HT-29 (cell line): ENCODE data around the gene USP32. TPM values are rescaled to one million over a fixed set of nuclear protein-coding genes. Genes with fewer than 3 reads are reported as not detected.

ENCODE experiments used
- DNase-seq: peaks from one replicate; pipeline ENCODE4 v3.0.0-alpha.2; 2015; ENCODE audit warnings: low spot score
- small RNA-seq: library from RNA; depleted of rRNA; stranded (forward); fragments of <200 nt; gene quantifications from one replicate; pipeline ENCODE3, GENCODE V24; 2014
- total RNA-seq: library from RNA; depleted of rRNA; stranded (reverse); fragments of >200 nt; shearing (Covaris generic); gene quantifications from 2 replicates; pipeline ENCODE4 v1.2.3, GENCODE V29; 2014; rRNA removed

USP32 gene
- total RNA-seq, 1 experiment from 2014 or later, result 24.6 TPM

DNA sequence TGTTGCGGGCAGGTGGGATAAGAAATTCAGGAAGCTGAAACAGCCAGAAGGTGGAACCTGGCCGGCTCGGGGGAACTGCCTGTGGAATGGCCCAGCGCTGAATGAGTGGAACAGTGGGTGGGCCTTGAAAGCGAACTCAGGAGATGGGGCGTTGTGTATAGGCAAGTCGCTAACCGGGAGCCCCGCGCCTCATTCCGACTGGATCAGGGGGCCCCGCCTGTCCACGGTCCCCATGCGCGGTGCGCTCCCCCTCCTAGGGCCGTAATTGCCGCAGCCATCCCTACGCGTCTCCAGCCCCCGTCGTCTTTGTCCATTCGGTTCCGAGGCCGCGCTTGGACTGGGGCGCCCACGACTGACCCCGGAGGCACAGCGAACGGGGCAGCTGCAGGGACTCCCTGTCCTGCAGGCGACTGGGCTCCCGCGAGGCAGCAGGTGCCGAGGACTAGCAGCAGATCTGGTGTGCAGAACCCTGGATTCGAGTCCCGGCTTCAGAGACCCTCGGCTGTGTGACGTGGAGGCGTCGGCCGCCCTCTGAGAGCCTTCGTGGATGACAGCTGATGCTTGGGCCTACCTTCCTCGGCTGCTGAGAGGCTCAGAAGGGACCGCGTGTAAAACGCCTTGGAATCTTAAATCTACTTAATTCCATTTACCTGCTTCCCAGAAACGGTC lies 253.0 kb downstream of the USP32 start:
- DNase-seq, result no peak

DNA sequence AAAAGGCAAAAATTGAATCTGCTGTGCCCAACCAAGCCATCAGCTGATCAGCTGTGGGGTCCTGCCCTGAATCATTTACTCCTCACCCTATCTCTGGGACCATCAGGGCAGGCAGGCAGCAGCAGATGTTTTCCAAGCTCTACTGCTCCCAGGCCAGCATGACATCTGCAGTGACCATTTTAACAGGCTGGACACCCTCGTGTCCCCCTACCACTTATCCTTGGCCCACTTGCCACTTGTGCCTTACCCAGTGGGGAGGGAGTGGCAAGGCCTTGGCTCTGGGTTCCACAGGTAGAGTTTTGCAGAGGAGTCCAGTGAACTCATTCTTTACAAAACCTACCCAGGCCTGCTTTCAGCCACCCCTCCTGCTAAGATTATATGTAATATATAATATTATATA lies 254.2 kb downstream of the USP32 start:
- DNase-seq, result no peak

- no peak for DNase-seq
These were observed 255.8 kb downstream of the USP32 start for GRCh38 chr17:60135951-60136666.

DNA sequence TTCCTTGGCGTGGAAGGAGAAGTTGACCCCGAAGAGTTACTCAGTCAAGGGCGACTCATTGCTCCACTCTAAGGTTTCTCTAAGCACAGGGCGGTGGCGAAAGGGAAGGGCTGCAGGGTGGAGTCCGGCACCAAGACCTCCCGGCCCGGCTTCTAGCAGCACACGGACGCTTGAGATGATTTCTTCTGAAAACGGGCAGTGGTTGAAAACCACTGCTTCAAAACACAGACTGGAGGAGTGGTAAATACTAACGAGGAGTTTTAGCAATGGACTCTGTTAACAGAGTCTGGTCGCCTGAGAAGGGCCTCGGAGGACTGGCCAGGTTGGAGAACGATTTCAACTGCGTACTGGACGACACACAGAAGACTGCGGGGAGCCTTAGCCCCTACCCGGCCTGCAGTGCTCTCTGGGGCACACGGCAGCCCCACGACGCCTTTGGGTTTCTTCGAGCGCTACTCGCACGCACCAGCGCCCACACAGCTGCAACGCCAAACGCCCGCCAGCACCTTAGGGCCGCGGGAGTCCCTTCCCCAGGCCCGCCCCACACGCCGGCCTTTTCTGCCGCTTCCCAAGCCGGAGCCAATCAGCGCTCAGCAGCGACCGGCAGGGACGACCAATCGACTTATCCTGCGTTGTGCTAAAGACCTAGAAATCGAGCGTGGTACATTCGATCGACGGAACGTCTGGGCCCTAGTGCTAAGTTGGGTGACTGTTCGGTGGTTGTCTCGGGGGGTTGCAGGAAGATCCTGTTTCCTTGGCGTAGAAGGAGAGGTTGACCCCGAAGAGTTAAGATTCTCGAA lies 256.6 kb downstream of the USP32 start:
- DNase-seq, result peak; percentile 62

- DNase-seq, result no peak
These were observed 257.4 kb downstream of the USP32 start for GRCh38 chr17:60134396-60135150.

DNA sequence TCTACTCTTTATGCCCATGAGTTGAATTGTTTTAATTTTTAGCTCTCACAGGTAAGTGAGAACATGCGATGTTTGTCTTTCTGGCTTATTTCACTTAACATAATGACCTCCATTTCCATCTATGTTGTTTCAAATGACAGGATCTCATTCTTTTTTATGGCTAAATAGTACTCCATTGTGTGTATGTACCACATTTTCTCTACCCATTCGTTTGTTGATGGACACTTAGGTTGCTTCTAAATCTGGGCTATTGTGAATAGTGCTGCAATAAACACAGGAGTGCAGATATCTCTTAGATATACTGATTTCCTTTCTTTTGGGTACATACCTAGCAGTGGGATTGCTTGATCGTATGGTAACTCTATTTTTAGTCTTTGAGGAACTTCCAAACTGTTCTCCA lies 261.5 kb downstream of the USP32 start:
- DNase-seq, result no peak

GRCh38 chr17:60129164-60129563 lies 262.8 kb downstream of the USP32 start:
- no peak for DNase-seq

Small RNAs within 50 kb of the gene (small RNA-seq; reads per million reads assigned to genes)
- 38.4 reads per million, percentile 94 among the genes with 10 or more reads in this experiment for gene SCARNA20

Other genes starting within 250 kb of the USP32 start
- 0.10 TPM in 1 of 2 replicates, not detected in the other for gene CA4, start 242.2 kb downstream of the USP32 start, total RNA-seq
- not detected in 2 replicates for gene CHCT1, start 30.4 kb upstream of the USP32 start, total RNA-seq
- 8.0 and 8.3 TPM in 2 replicates for gene APPBP2, start 134.1 kb upstream of the USP32 start, total RNA-seq
- 11.3 and 13.1 TPM in 2 replicates for gene PPM1D, start 208.1 kb upstream of the USP32 start, total RNA-seq